ENCODE measurements around the gene GP1BA. TPM values are rescaled to one million over a fixed set of nuclear protein-coding genes. Genes with fewer than 3 reads are reported as not detected.

GP1BA gene
- total and polyA plus RNA-seq, 2 of the 8 experiments (the other 6 are each of a cell fraction or from before 2014, with no cell fraction given): not detected

GRCh38 chr17:4921320-4921719, 10.8 kb upstream of the GP1BA start:
- H3K36me3 ChIP-seq (ENCODE audit: control insufficient read depth in 2 of 4, insufficient read depth in 4 of 4, low read length in 3 of 4): no peaks in the 10 kb centered on the region
- no peak overlapping the region for H3K27ac ChIP-seq (ENCODE audit: low read depth, low read length)
- FAIRE-seq (no peak), DNase-seq (ENCODE audit: low read depth in 1 of 2, low spot score in 2 of 2) (no peak)
- no peak overlapping the region for H3K4me3 ChIP-seq (ENCODE audit: extremely low read depth in 1 of 4, insufficient read depth in 2 of 4, low read depth in 3 of 4, low read length in 4 of 4)
- H4K20me1 ChIP-seq (replicated peaks in 1 of 2; ENCODE audit: control insufficient read depth in 1 of 2, insufficient read depth in 2 of 2, low read length in 2 of 2): no peaks in the 10 kb centered on the region
- H3K4me2 ChIP-seq (ENCODE audit: insufficient read depth in 1 of 2, low read depth in 2 of 2, low read length in 2 of 2): no peak overlapping the region
- TF ChIP-seq KDM4A (IDR thresholded peaks at IDR 0.05; ENCODE audit: low read depth, low read length, severe bottlenecking) (no peak), RAD21 (IDR thresholded peaks at IDR 0.05 in 1 of 2, conservative IDR thresholded peaks at IDR 0.05 in 1 of 2; ENCODE audit: low read depth in 2 of 2, low read length in 2 of 2) (no peak), MAFK (IDR thresholded peaks at IDR 0.05; ENCODE audit: low read depth, low read length) (no peak), CBX5 (IDR thresholded peaks at IDR 0.05; ENCODE audit: low read depth, low read length) (no peak), TAF1 (IDR thresholded peaks at IDR 0.05; ENCODE audit: low read depth, low read length) (no peak), RBBP5 (IDR thresholded peaks at IDR 0.05; ENCODE audit: borderline replicate concordance, low read depth, low read length) (no peak), FOSL1 (IDR thresholded peaks at IDR 0.05; ENCODE audit: insufficient read depth, low read depth, low read length) (no peak), SIX5 (IDR thresholded peaks at IDR 0.05; ENCODE audit: low read depth, low read length) (no peak), CHD2 (IDR thresholded peaks at IDR 0.05; ENCODE audit: low read length) (no peak), SIRT6 (IDR thresholded peaks at IDR 0.05; ENCODE audit: low read length) (no peak), SP1 (IDR thresholded peaks at IDR 0.05; ENCODE audit: low read depth, low read length) (no peak), SRF (IDR thresholded peaks at IDR 0.05; ENCODE audit: low read depth, low read length) (no peak)
- no peak overlapping the region for H2BK20ac ChIP-seq (ENCODE audit: low read length)
- H4K5ac ChIP-seq (ENCODE audit: insufficient read length, low read depth, low read length): no peak overlapping the region
- H3K9ac ChIP-seq (replicated peaks in 1 of 4; ENCODE audit: extremely low read depth in 1 of 4, low read depth in 3 of 4, low read length in 3 of 4): no peak overlapping the region
- H3K9me3 ChIP-seq (ENCODE audit: insufficient read depth in 2 of 2, low read depth in 1 of 2, low read length in 1 of 2): no peaks in the 10 kb centered on the region
- no peak overlapping the region for H3K23ac ChIP-seq (ENCODE audit: insufficient read length)
- ChIA-PET CTCF (ENCODE audit: partially characterized antibody) (interaction anchor here (1.2 to 5.5 kb wide), 2 partner anchors 12 to 59 kb away, joined by 6 to 33 read pairs; no protein-coding TSS in a partner anchor), POLR2A (ENCODE audit: partially characterized antibody) (interaction anchor here (0.6 to 3.5 kb wide), 9 partner anchors 8 to 184 kb away, joined by 3 to 23 read pairs (median 4); partner anchors contain the start of genes GP1BA, PFN1 and RNF167)
- H3K14ac ChIP-seq (ENCODE audit: insufficient read length): no peak overlapping the region
- no peaks in the 10 kb centered on the region for H3K79me2 ChIP-seq (ENCODE audit: control insufficient read depth in 1 of 2, insufficient read depth in 2 of 2, low read length in 2 of 2)
- 94% methylated on average over 4 of the region's 4 CpGs; no CpG with 5 or more reads in 1 of the 2 experiments for WGBS, 2 experiments (ENCODE audit: extremely low coverage in 1 of 2, insufficient coverage in 1 of 2, insufficient read length in 1 of 2, insufficient replicate concordance in 2 of 2, low coverage in 1 of 2, low lambda C conversion rate in 2 of 2, missing lambda C conversion rate in 1 of 2)
- H3K4me1 ChIP-seq (replicated peaks in 1 of 4; ENCODE audit: control insufficient read depth in 3 of 4, insufficient read depth in 4 of 4, low read length in 3 of 4): peaks cover 0 to 5% (median 1%) of the 10 kb centered on the region in 4 experiments; a peak in 2 of 7 replicates
- no peaks in the 10 kb centered on the region for H3K23me2 ChIP-seq (ENCODE audit: low read depth, low read length)
- H3K4ac ChIP-seq (replicated peaks; ENCODE audit: insufficient read length, low read depth, low read length): no peak overlapping the region
- no peak overlapping the region for H2BK15ac ChIP-seq (ENCODE audit: low read length)
- no peak overlapping the region for H2BK5ac ChIP-seq (ENCODE audit: low read depth, low read length)
- no peak overlapping the region for H3K18ac ChIP-seq (ENCODE audit: extremely low read depth, low read length)
- no peak overlapping the region for H2BK120ac ChIP-seq (replicated peaks; ENCODE audit: low read depth, low read length)
- no peak overlapping the region for H4K8ac ChIP-seq (ENCODE audit: extremely low read depth, insufficient read depth, low read length)
- H2AK5ac ChIP-seq (ENCODE audit: low read depth, low read length): no peak overlapping the region
- H2AFZ ChIP-seq (ENCODE audit: low read length): no peak overlapping the region
- no peak overlapping the region for H2BK12ac ChIP-seq (ENCODE audit: low read depth, low read length)
- no peaks in the 10 kb centered on the region for H3K79me1 ChIP-seq (ENCODE audit: low read depth, low read length)
- H4K91ac ChIP-seq (replicated peaks; ENCODE audit: insufficient read length, low read length): no peak overlapping the region
- no peaks in the 10 kb centered on the region for H3K27me3 ChIP-seq (replicated peaks in 1 of 4; ENCODE audit: control insufficient read depth in 3 of 4, extremely low read depth in 1 of 4, insufficient read depth in 3 of 4, low read length in 3 of 4)
- no peak overlapping the region for H3K56ac ChIP-seq (replicated peaks; ENCODE audit: insufficient read length, low read depth, low read length)
